Dendritic cell treated with granulocyte-macrophage colony-stimulating factor and Interleukin-4, amounts not matched to agents 40 ng/mL and 50 ng/mL, for 4 days (primary cell): Measurements from ENCODE around the gene IQCE.

Source experiments
- H3K27ac Mint-ChIP-seq: one replicate; pipeline ENCODE4 v1.8.0; 2022; ENCODE audit warnings: mild to moderate bottlenecking, mixed read lengths
- H3K27me3 Mint-ChIP-seq: one replicate; pipeline ENCODE4 v1.8.0; 2022; ENCODE audit warnings: mild to moderate bottlenecking, mixed read lengths
- H3K36me3 Mint-ChIP-seq: one replicate; pipeline ENCODE4 v1.8.0; 2022; ENCODE audit warnings: low read depth, mixed read lengths
- H3K4me1 Mint-ChIP-seq: one replicate; pipeline ENCODE4 v1.8.0; 2022; ENCODE audit warnings: low read depth, mixed read lengths
- H3K4me3 Mint-ChIP-seq: one replicate; pipeline ENCODE4 v1.8.0; 2022; ENCODE audit warnings: mild to moderate bottlenecking, moderate library complexity, mixed read lengths
- H3K9me3 Mint-ChIP-seq: one replicate; pipeline ENCODE4 v1.8.0; 2022; ENCODE audit warnings: mixed read lengths
- intact Hi-C: fragments of 100-400 bp; cut with micrococcal nuclease; formaldehyde crosslinking; loops from one replicate; pipeline ENCODE4 v1.15.0; 2022

IQCE gene

DNA sequence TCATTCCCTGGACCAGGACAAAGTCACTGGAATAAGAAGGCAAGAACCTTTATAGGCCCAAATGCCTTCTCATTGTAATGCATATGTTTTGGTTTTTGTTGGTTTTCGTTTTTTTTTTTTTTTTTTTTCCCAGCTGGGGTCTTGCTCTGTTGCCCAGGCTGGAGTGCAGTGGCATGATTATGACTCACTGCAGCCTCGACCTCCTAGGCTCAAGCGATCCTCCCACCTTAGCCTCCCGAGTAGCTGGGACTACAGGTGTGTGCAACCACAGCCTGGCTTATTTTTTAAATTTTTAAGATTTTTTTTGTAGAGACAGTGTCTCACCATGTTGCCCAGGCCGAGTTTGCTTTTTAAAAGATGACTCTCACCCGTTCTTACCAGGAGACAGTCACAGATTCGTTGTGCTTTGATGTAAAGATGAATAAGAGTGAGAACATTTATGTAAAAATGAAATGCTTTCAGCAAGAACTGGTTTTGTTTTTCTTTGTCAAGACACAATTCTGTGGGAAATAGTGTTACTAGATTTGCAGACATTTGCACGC lies 7.6 kb downstream of the IQCE start:
- H3K9me3 Mint-ChIP-seq: no peaks in the 10 kb centered on the region
- H3K4me3 Mint-ChIP-seq: no peak overlapping the region
- peaks cover 28% of the 10 kb centered on the region for H3K36me3 Mint-ChIP-seq
- H3K4me1 Mint-ChIP-seq: peaks cover 40% of the 10 kb centered on the region
- no peaks in the 10 kb centered on the region for H3K27me3 Mint-ChIP-seq
- intact Hi-C loops: loop anchor here (2.0 to 5.0 kb wide), 2 partner anchors 39 to 114 kb away; no protein-coding TSS in a partner anchor
- H3K27ac Mint-ChIP-seq: no peak overlapping the region

DNA sequence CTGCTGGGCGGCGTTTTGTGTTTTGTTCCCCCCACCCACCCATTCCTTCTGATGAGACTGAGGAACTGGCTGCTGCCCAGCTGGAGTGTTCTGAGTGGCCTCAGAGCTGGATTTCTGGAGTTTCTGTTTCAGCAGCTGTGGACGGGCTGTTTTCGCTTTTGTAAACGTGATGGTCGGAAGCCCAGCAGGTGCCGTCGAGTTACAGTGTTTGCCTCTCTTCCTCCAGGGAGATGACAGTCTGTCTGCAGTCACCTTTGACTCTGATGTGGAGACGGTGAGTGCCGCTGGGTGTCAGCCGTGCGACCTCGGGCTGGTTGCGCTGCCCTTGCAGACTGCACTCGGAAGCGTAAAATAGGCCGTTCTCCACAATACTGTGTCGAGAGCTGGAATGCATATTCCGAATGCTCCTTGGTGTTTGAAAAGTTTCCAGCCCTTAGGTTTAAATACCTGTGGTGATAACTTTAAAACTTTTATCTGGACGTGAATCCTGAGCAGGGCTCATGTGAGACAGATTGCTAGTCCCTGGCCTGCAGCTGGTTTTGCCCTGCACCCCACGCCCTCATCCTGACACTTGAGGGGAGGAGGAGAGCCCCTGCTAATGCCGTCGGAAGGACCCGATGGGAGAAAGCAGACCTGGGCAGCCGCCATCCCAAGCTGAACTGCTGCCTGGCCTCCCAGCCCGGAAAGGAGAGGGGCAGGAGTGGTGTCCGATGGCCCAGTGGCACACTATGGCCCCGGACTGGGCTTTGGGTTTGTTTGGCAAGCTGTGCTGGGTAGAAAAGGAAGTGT lies 8.3 kb downstream of the IQCE start:
- Mint-ChIP-seq H3K36me3 (peaks cover 35% of the 10 kb centered on the region), H3K9me3 (no peaks in the 10 kb centered on the region), H3K4me3 (no peak overlapping the region), H3K4me1 (peaks cover 35% of the 10 kb centered on the region), H3K27me3 (no peaks in the 10 kb centered on the region), H3K27ac (no peak overlapping the region)
- intact Hi-C loops: loop anchor here (2.0 to 5.0 kb wide), 2 partner anchors 40 to 114 kb away; no protein-coding TSS in a partner anchor

DNA sequence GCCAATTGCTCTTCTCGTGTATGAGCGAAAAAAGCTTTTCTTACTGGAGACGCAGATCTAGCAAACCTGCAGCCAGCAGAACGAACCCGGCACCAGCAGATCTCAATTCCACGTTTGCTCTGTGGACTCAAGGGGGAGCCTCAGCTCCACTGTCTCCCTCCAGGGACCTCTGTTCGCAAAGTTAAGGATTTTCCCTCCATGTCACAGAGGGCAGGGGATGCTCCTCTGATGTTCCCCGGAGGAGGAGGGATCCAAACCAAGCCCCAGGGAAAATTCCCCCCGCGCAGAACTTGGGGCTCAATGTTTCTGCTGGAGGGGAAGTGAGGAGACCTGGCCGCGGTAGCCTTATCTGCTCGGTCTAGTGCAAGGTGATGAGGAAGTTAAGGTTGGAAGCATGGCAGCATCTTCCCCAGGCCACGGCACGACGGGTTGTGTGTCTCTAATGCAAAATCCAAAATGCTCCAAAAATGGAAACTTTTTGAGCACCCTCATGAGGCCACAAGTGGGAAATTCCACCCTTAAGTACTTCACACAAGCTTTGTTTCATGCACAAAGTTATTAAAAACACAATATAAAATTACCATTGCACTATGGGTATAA lies 9.0 kb downstream of the IQCE start:
- intact Hi-C loops: loop anchor here (2.0 to 5.0 kb wide), 2 partner anchors 40 to 113 kb away; no protein-coding TSS in a partner anchor
- H3K36me3 Mint-ChIP-seq: peaks cover 42% of the 10 kb centered on the region
- H3K4me3 Mint-ChIP-seq: no peak overlapping the region
- peaks cover 35% of the 10 kb centered on the region for H3K4me1 Mint-ChIP-seq
- no peaks in the 10 kb centered on the region for H3K27me3 Mint-ChIP-seq
- no peaks in the 10 kb centered on the region for H3K9me3 Mint-ChIP-seq
- no peak overlapping the region for H3K27ac Mint-ChIP-seq

DNA sequence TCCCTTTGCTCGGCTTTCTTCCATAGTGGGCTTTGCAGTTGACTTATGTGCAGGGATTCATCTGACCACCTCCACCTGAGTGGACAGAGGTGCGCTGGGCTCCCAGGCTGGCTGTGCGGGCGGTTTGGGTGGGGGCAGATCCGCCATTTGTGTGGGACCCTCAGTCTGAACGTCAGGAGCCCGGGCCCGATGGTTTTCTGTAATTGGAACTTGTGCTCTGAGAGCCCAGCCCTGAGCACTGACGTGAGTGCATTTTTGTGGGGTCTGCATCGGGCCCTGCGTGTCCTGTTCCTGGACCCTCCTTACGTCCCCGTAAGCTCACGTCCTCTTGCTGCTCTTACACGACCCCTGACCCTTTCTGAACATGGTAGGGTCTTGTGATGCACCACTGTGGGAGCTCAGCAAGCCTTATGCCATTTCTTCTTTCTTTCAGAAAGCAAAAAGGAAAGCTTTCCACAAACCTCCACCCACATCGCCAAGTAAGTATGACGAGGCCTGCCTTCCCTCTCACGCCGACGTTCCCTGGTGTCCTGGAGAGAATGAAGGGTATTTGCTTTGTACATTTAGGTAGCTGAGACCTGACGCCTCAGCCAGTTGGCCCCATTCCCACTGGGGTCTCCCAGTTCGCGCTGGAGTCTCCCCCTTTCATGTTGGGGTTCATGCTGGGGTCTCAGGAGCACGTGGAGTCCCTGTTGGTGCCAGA lies 9.9 kb downstream of the IQCE start:
- intact Hi-C loops: loop anchor here (5.0 kb wide), 1 partner anchor 41 kb away; no protein-coding TSS in a partner anchor
- Mint-ChIP-seq H3K4me3 (no peak overlapping the region), H3K4me1 (peaks cover 35% of the 10 kb centered on the region), H3K27ac (no peak overlapping the region), H3K36me3 (peaks cover 43% of the 10 kb centered on the region), H3K27me3 (no peaks in the 10 kb centered on the region), H3K9me3 (no peaks in the 10 kb centered on the region)

DNA sequence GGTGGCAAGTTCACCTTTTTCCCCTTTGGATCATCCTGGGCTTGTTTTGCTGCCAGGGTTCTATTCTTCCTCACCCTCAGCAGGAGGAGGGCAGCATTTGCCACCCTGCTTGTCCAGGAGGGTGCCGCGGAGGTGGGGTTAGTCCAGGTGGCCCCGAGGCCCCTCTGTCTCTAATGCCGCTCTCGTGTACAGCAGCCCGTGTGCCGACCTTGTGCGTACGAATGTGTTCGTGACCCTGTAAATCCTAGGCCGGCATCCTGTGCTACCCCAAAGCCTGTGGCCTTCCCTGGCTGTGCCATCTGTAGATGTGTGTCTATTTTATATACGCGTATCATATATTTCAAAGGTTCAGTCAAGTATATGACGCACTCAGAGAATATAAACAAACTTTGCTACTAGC lies 10.6 kb downstream of the IQCE start:
- H3K27me3 Mint-ChIP-seq: no peaks in the 10 kb centered on the region
- no peak overlapping the region for H3K4me3 Mint-ChIP-seq
- H3K36me3 Mint-ChIP-seq: peaks cover 51% of the 10 kb centered on the region
- H3K27ac Mint-ChIP-seq: no peak overlapping the region
- H3K4me1 Mint-ChIP-seq: peaks cover 35% of the 10 kb centered on the region
- H3K9me3 Mint-ChIP-seq: no peaks in the 10 kb centered on the region
- intact Hi-C loops: loop anchor here (5.0 kb wide), 1 partner anchor 42 kb away; no protein-coding TSS in a partner anchor

DNA sequence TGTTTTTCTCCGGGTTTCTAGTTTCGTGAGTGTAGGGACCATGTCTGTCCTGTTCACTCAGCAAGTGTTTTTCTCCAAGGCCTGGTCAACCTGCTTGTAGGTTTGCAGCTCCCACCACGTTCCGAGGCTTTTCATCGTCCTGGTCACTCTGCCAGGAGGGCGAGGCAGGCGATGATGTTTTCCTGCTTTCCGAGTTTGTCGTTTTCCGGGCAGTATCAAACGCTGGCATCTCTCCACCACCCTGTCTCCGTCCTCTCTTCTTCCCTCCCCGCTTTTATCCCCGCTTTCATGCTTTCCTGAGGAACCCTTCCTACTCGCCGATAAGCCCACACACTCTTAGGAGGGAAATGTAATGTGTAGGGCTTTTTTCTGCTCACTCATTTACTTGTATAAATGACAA lies 11.2 kb downstream of the IQCE start:
- peaks cover 57% of the 10 kb centered on the region for H3K36me3 Mint-ChIP-seq
- no peak overlapping the region for H3K4me3 Mint-ChIP-seq
- no peaks in the 10 kb centered on the region for H3K9me3 Mint-ChIP-seq
- no peak overlapping the region for H3K27ac Mint-ChIP-seq
- intact Hi-C loops: no loop called here
- peaks cover 33% of the 10 kb centered on the region for H3K4me1 Mint-ChIP-seq
- H3K27me3 Mint-ChIP-seq: no peaks in the 10 kb centered on the region

DNA sequence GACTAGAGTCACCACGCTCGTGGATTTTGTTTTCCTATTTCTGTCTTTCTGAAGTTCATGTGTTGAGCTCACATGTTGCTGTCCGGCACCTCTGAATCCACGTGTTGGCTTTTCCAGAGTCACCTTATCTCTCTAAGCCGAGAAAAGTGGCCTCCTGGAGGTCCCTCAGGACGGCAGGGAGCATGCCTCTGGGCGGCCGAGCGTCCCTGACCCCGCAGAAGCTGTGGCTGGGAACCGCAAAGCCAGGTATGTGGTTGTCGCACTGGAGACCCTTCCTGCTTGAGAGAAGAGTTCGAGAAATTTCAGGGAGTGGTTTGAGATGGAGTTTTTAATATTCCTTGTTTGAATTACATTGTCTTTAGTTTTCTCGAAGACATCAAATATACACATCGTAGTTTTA lies 12.6 kb downstream of the IQCE start:
- peaks cover 71% of the 10 kb centered on the region for H3K36me3 Mint-ChIP-seq
- H3K4me3 Mint-ChIP-seq: no peak overlapping the region
- H3K9me3 Mint-ChIP-seq: no peaks in the 10 kb centered on the region
- peaks cover 22% of the 10 kb centered on the region for H3K4me1 Mint-ChIP-seq
- no peaks in the 10 kb centered on the region for H3K27me3 Mint-ChIP-seq
- intact Hi-C loops: no loop called here
- H3K27ac Mint-ChIP-seq: no peak overlapping the region

DNA sequence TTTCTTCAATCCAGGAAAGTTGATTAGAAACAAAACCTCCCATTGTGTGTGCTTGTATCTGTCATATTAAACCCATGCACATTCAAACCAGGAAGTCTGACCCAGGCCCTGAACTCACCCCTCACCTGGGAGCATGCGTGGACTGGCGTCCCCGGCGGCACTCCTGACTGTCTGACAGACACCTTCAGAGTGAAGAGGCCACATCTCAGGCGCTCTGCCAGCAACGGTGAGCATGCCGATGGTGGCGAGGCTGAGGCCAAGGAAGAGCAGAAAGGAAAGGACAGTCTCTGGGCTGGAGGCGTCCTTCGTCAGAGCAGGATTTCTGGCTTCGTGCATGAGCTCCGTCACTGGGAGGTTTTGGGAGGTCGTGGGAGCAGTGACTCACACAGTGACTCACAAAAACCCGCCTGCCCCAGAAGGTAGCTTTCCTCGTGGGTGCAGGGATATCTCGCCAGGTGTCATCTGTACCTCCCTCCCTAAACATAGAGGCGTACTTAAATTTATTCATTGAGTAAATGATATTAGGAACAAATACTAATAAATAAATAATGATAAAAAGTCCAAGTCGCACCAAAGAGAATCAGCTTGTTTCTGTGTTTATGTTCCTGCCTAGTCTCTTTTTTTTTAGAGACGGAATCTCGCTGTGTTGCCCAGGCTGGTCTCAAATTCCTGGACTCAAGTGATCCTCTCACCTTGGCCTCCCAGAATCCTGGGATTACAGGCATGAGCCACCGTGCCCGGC lies 13.5 kb downstream of the IQCE start:
- H3K27ac Mint-ChIP-seq: no peak overlapping the region
- no peaks in the 10 kb centered on the region for H3K27me3 Mint-ChIP-seq
- intact Hi-C loops: no loop called here
- H3K36me3 Mint-ChIP-seq: peaks cover 78% of the 10 kb centered on the region
- peaks cover 15% of the 10 kb centered on the region for H3K4me1 Mint-ChIP-seq
- no peaks in the 10 kb centered on the region for H3K9me3 Mint-ChIP-seq
- no peak overlapping the region for H3K4me3 Mint-ChIP-seq

DNA sequence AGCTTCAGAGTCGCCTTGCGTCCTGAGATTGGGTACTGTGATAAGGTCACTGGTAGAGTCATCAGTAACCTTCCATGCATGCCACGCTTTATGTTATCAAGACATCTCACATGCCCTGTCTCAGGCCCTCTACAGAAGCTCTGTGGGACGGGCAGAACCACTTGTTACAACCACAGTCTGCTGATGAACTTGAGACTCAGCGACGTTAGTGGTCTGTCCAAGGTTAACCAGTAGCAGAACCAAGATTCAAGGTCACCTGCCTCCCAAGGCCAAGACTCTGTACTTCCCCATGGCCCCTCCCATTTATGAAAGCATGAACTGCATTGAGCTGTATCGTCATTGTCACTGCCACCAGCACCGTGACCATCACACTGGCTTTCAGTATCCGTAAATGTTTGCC lies 15.0 kb downstream of the IQCE start:
- intact Hi-C loops: no loop called here
- Mint-ChIP-seq H3K27me3 (no peaks in the 10 kb centered on the region), H3K27ac (no peak overlapping the region), H3K36me3 (peaks cover 89% of the 10 kb centered on the region), H3K9me3 (no peaks in the 10 kb centered on the region), H3K4me1 (peaks cover 3% of the 10 kb centered on the region), H3K4me3 (no peak overlapping the region)

DNA sequence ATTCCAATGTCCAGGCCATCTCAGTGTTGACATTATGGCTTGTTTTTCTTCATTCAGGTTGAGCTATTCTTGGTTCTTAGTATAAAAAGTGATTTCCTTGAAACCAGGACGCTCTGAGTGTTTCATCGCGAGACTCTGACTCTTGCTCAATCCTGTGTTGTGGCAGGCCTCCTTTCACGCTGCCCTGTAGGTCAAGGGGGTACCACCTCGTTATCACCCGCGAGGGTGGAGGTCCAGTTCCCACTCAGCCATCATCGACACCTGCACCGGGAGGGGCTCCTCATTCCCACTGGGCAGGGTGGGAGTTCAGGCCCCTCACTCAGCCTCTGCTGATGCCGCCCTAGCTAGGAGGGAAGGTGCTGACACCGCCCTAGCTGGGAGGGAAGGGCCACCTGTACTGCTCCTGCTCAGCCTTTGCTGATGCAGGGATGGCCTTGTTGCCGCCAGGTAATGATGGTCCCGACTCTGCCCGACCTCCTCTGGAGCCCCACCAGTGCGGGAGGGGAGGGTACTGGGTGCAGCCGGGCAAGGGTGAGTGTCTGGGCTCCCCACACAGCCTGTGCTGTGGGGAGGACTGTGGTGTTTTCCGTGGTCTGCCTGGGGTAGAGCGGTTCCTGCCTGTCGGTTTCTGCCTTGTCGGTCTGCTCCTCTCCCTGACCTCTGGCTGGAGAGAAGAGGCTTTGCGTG lies 16.4 kb downstream of the IQCE start:
- intact Hi-C loops: no loop called here
- Mint-ChIP-seq H3K27me3 (no peaks in the 10 kb centered on the region), H3K4me3 (no peak overlapping the region), H3K4me1 (no peaks in the 10 kb centered on the region), H3K9me3 (no peaks in the 10 kb centered on the region), H3K27ac (no peak overlapping the region), H3K36me3 (peaks cover 89% of the 10 kb centered on the region)

DNA sequence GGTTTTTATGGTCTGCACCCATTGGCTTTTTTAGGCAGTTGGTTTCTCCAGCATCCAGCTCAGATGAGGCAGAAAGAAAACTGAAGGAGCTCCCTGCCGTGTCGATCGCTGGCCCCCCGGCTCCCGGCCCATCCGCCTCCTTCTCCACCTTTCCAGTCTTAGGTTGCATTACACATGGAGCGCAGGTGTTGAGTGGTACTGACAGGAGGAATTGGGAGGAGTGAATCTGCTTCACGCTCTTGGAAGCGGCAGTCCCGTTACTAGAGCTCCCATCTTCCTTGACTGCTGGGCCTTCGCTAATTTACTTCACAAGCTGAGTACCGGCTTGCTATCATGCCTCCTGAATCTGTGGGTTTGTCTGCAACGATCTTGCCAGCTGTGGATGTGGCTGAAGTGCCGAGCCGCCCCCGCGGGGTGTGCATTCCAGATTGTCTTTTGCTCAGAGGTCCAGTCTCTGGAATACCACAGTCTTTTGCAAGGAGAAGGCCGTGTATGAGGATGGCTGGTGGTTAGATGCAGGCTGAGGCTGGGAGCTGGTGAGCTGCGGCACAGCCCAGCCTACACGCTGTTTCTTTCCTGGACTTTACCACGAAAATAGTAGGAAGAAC lies 17.1 kb downstream of the IQCE start:
- Mint-ChIP-seq H3K4me3 (no peak overlapping the region), H3K27ac (no peak overlapping the region), H3K9me3 (no peaks in the 10 kb centered on the region), H3K4me1 (no peaks in the 10 kb centered on the region), H3K27me3 (no peaks in the 10 kb centered on the region), H3K36me3 (peaks cover 93% of the 10 kb centered on the region)
- intact Hi-C loops: no loop called here

DNA sequence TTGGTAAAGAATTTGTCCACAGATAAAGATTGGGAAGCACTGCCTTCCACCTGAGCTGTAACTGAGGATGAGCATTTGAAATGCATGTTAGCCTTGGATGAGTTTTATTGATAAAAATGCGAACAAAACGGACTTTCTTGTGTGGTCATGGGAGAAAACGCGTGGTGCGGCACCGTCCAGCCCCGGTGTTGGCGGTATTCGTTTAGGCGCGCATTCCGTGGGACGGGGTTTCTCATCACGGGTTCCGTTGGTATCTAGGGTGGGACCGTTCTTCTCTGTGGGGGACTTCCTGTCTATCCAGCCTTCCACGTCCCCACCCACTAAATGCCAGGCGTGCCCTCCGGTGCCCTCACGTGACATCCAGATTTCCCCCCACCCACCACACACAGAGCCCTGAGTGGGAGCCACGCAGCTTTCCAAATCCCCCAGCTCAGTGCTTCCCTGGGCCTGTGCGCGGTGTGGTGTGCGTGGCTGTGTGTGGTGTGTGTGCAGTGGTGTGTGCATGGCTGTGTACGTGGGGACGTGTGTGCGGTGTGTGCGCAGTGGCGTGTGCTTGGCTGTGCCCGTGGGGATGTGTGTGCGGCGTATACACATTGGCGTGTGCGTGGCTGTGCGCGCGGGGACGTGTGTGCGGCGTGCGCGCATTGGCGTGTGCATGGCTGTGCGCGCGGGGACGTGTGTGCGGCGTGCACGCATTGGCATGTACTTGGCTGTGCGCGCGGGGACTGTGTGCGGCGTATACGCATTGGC lies 18.1 kb downstream of the IQCE start:
- intact Hi-C loops: no loop called here
- Mint-ChIP-seq H3K27me3 (no peaks in the 10 kb centered on the region), H3K36me3 (peaks cover 85% of the 10 kb centered on the region), H3K4me3 (no peak overlapping the region), H3K27ac (no peak overlapping the region), H3K9me3 (no peaks in the 10 kb centered on the region), H3K4me1 (no peaks in the 10 kb centered on the region)
